HEK293 (cell line): ENCODE data around the gene SIGLEC1.

ENCODE experiments used
- CTCF ChIA-PET: fragments of 350-600 bp; formaldehyde crosslinking; extraction: SDS; loops from one replicate; lab custom pipeline; 2021; ENCODE audit warnings: antibody characterized with exemption; lab: Yijun Ruan, JAX
- POLR2A ChIA-PET: fragments of 300-600 bp; formaldehyde crosslinking; extraction: SDS; loops from one replicate; lab custom pipeline; 2020; ENCODE audit warnings: antibody characterized with exemption, inconsistent platforms; lab: Yijun Ruan, JAX
- H3K27ac ChIP-seq: fragments of 200-500 bp; sonication (Bioruptor generic); 2 replicates; pipeline ENCODE4 v1.5.1; 2014; ENCODE audit warnings: low read depth, low read length, control low read depth, inconsistent platforms; ENCODE audit errors: extremely low read depth
- H3K36me3 ChIP-seq, 2 experiments: fragments of 200-500 bp in 1 of 2; sonication (Bioruptor generic) in 1 of 2; 1 replicate in 1 of 2; 2 replicates in 1 of 2; pipeline ENCODE4 v1.5.1; 2014 to 2017; ENCODE audit warnings: inconsistent platforms in 2 of 2, low read length in 2 of 2; ENCODE audit not compliant: control insufficient read depth in 2 of 2, insufficient read depth in 1 of 2
- H3K4me1 ChIP-seq: fragments of 200-500 bp; sonication (Bioruptor generic); 2 replicates; pipeline ENCODE4 v1.5.1; 2014; ENCODE audit warnings: mild to moderate bottlenecking, low read length, inconsistent platforms; ENCODE audit not compliant: control insufficient read depth, insufficient read depth
- H3K4me3 ChIP-seq: 2 replicates; pipeline ENCODE4 v1.5.1; 2011; ENCODE audit warnings: low read depth, mild to moderate bottlenecking, control low read depth, low read length, moderate library complexity
- H3K9me3 ChIP-seq: fragments of 200-500 bp; sonication (Bioruptor generic); 2 replicates; pipeline ENCODE4 v1.5.1; 2014; ENCODE audit warnings: low read depth, low read length, inconsistent platforms; ENCODE audit not compliant: control insufficient read depth, insufficient read depth
- GLIS1 ChIP-seq: fragments of 450-650 bp; formaldehyde crosslinking; IDR thresholded peaks from 2 replicates; pipeline ENCODE4 v1.5.1; 2016; ENCODE audit warnings: missing biosample characterization, missing genetic modification characterization
- RBAK ChIP-seq: fragments of 450-650 bp; formaldehyde crosslinking; IDR thresholded peaks from 2 replicates; pipeline ENCODE4 v1.5.1; 2016; ENCODE audit warnings: missing biosample characterization, missing genetic modification characterization
- WT1 ChIP-seq: fragments of 450-650 bp; formaldehyde crosslinking; IDR thresholded peaks from 2 replicates; pipeline ENCODE4 v1.5.1; 2016; ENCODE audit warnings: missing biosample characterization, missing genetic modification characterization
- ZFP69B ChIP-seq: fragments of 450-650 bp; formaldehyde crosslinking; IDR thresholded peaks from 2 replicates; pipeline ENCODE4 v1.5.1; 2016; ENCODE audit warnings: missing biosample characterization, missing genetic modification characterization
- ZNF121 ChIP-seq: fragments of 450-650 bp; formaldehyde crosslinking; IDR thresholded peaks from 2 replicates; pipeline ENCODE4 v1.5.1; 2016; ENCODE audit warnings: missing biosample characterization, missing genetic modification characterization
- ZNF146 ChIP-seq: fragments of 450-650 bp; formaldehyde crosslinking; IDR thresholded peaks from 2 replicates; pipeline ENCODE4 v1.5.1; 2016; ENCODE audit warnings: missing biosample characterization, missing genetic modification characterization
- ZNF202 ChIP-seq: fragments of 450-650 bp; formaldehyde crosslinking; IDR thresholded peaks from 2 replicates; pipeline ENCODE4 v1.5.1; 2016; ENCODE audit warnings: missing biosample characterization, missing genetic modification characterization, borderline replicate concordance
- ZNF292 ChIP-seq: fragments of 450-650 bp; formaldehyde crosslinking; IDR thresholded peaks from 2 replicates; pipeline ENCODE4 v1.5.1; 2016; ENCODE audit warnings: low read depth, missing biosample characterization, missing genetic modification characterization, borderline replicate concordance
- ZNF302 ChIP-seq: fragments of 450-650 bp; formaldehyde crosslinking; IDR thresholded peaks from 2 replicates; pipeline ENCODE4 v1.5.1; 2016; ENCODE audit warnings: missing biosample characterization, missing genetic modification characterization, low read depth
- ZNF449 ChIP-seq: fragments of 450-650 bp; formaldehyde crosslinking; IDR thresholded peaks from 2 replicates; pipeline ENCODE4 v1.5.1; 2017; ENCODE audit warnings: missing biosample characterization, mild to moderate bottlenecking, missing genetic modification characterization, moderate library complexity
- ZNF473 ChIP-seq: fragments of 450-650 bp; formaldehyde crosslinking; IDR thresholded peaks from 2 replicates; pipeline ENCODE4 v1.5.1; 2017; ENCODE audit warnings: missing biosample characterization, missing genetic modification characterization
- ZNF48 ChIP-seq: fragments of 450-650 bp; formaldehyde crosslinking; IDR thresholded peaks from 2 replicates; pipeline ENCODE4 v1.5.1; 2016; ENCODE audit warnings: missing biosample characterization, missing genetic modification characterization
- ZNF513 ChIP-seq: fragments of 450-650 bp; IDR thresholded peaks from 2 replicates; pipeline ENCODE4 v1.5.1; 2018; ENCODE audit warnings: missing biosample characterization, missing genetic modification characterization
- ZNF529 ChIP-seq: fragments of 450-650 bp; formaldehyde crosslinking; IDR thresholded peaks from 2 replicates; pipeline ENCODE4 v1.5.1; 2017; ENCODE audit warnings: missing genetic modification characterization, missing biosample characterization; ENCODE audit not compliant: insufficient replicate concordance
- ZNF600 ChIP-seq: fragments of 450-650 bp; formaldehyde crosslinking; IDR thresholded peaks from 2 replicates; pipeline ENCODE4 v1.5.1; 2016; ENCODE audit warnings: missing biosample characterization, missing genetic modification characterization
- ZNF621 ChIP-seq: fragments of 450-650 bp; formaldehyde crosslinking; IDR thresholded peaks from 2 replicates; pipeline ENCODE4 v1.5.1; 2017; ENCODE audit warnings: missing biosample characterization, missing genetic modification characterization
- ZNF837 ChIP-seq: fragments of 450-650 bp; formaldehyde crosslinking; IDR thresholded peaks from 2 replicates; pipeline ENCODE4 v1.5.1; 2016; ENCODE audit warnings: missing biosample characterization, missing genetic modification characterization
- ZNF843 ChIP-seq: fragments of 450-650 bp; formaldehyde crosslinking; IDR thresholded peaks from 2 replicates; pipeline ENCODE4 v1.5.1; 2016; ENCODE audit warnings: missing biosample characterization, missing genetic modification characterization
- ZSCAN23 ChIP-seq: fragments of 450-650 bp; formaldehyde crosslinking; IDR thresholded peaks from 2 replicates; pipeline ENCODE4 v1.5.1; 2016; ENCODE audit warnings: missing biosample characterization, missing genetic modification characterization
- ZSCAN5A ChIP-seq: fragments of 450-650 bp; formaldehyde crosslinking; IDR thresholded peaks from 2 replicates; pipeline ENCODE4 v1.5.1; 2016; ENCODE audit warnings: missing biosample characterization, missing genetic modification characterization
- TF ChIP-seq, protein P1 (sequence below): fragments of 450-650 bp; formaldehyde crosslinking; IDR thresholded peaks from 2 replicates; pipeline ENCODE4 v1.5.1; 2017; ENCODE audit warnings: missing biosample characterization, missing genetic modification characterization
- TF ChIP-seq, protein P2 (sequence below): fragments of 450-650 bp; formaldehyde crosslinking; IDR thresholded peaks from 2 replicates; pipeline ENCODE4 v1.5.1; 2016; ENCODE audit warnings: missing biosample characterization, missing genetic modification characterization

SIGLEC1 gene

GRCh38 chr20:3681352-3681930 lies 31.0 kb downstream of the SIGLEC1 start (continued):
- TF ChIP-seq ZSCAN5A (tag by site-specific recombination) (no peak), ZNF302 (tag by site-specific recombination) (no peak), ZNF513 (tag by site-specific recombination) (no peak), ZNF449 (tag by site-specific recombination) (no peak), RBAK (tag by site-specific recombination) (no peak), ZNF621 (no peak)

DNA sequence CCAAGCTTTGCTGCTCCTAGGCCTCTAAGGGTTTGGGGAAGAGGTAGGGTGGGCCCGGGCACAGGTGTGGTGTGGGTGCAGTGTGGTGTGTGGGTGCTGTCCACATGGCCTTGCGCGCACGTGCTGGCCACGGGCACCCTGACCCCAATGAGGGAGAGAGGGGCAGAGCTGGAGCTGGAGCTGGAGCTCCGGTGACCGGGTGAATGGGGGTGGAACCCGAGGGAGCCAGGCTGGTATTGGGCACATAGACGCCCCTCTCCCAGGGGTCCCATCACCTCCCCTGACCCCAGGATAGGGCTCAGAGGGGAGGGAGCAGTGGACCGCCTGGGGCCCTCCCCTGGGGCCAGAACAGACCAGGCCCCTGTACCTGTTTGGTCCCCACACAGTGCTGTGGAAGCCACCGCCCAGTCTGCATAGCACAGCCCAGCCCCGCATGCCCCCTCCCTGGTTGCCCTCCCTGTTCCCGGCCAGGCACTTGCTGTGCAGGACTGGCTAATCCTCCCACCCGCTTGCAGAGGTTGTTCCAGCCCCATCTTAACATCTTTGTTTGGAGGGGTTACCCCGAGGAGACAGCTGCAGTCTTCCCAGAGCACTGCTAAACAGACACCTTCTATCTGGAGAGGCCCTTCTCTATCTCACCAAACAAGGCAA lies 31.6 kb downstream of the SIGLEC1 start:
- POLR2A ChIA-PET = no interaction called here
- CTCF ChIA-PET = interaction anchor here (0.5 to 2.8 kb wide), 2 partner anchors 30 to 62 kb away, joined by 3 to 21 read pairs; no protein-coding TSS in a partner anchor

More for the DNA sequence above, 31.6 kb downstream of the SIGLEC1 start:
- no peaks in the 10 kb centered on the region for H3K9me3 ChIP-seq
- H3K27ac ChIP-seq = no peak overlapping the region
- no peak overlapping the region for H3K4me3 ChIP-seq
- H3K36me3 ChIP-seq = no peaks in the 10 kb centered on the region
- H3K4me1 ChIP-seq = no peaks in the 10 kb centered on the region
- TF ChIP-seq ZNF473 (tag by site-specific recombination) = no peak
- no peak for TF ChIP-seq ZNF600 (tag by site-specific recombination)
- TF ChIP-seq ZNF121 (tag by site-specific recombination) = no peak
- no peak for TF ChIP-seq ZNF146
- no peak for TF ChIP-seq ZNF621
- no peak for TF ChIP-seq WT1
- TF ChIP-seq ZFP69B (tag by site-specific recombination) = no peak
- TF ChIP-seq GLIS1 (tag by site-specific recombination) = no peak
- no peak for TF ChIP-seq ZNF843 (tag by site-specific recombination)
- TF ChIP-seq ZNF202 = no peak
- no peak for TF ChIP-seq ZNF292 (tag by site-specific recombination)
- TF ChIP-seq ZNF837 (tag by site-specific recombination) = no peak
- TF ChIP-seq ZNF529 (tag by site-specific recombination) = no peak
- TF ChIP-seq, protein P1, sequence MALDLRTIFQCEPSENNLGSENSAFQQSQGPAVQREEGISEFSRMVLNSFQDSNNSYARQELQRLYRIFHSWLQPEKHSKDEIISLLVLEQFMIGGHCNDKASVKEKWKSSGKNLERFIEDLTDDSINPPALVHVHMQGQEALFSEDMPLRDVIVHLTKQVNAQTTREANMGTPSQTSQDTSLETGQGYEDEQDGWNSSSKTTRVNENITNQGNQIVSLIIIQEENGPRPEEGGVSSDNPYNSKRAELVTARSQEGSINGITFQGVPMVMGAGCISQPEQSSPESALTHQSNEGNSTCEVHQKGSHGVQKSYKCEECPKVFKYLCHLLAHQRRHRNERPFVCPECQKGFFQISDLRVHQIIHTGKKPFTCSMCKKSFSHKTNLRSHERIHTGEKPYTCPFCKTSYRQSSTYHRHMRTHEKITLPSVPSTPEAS = no peak
- TF ChIP-seq ZNF48 (tag by site-specific recombination) = no peak
- no peak for TF ChIP-seq ZSCAN23 (tag by site-specific recombination)
- TF ChIP-seq, protein P2, sequence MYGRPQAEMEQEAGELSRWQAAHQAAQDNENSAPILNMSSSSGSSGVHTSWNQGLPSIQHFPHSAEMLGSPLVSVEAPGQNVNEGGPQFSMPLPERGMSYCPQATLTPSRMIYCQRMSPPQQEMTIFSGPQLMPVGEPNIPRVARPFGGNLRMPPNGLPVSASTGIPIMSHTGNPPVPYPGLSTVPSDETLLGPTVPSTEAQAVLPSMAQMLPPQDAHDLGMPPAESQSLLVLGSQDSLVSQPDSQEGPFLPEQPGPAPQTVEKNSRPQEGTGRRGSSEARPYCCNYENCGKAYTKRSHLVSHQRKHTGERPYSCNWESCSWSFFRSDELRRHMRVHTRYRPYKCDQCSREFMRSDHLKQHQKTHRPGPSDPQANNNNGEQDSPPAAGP (tag by site-specific recombination) = no peak
